ENCODE results near the gene SPATA2.

GRCh38 chr20:49948178-49948577 is 32.8 kb upstream of the SPATA2 start:
- TF ChIP-seq, protein P1, sequence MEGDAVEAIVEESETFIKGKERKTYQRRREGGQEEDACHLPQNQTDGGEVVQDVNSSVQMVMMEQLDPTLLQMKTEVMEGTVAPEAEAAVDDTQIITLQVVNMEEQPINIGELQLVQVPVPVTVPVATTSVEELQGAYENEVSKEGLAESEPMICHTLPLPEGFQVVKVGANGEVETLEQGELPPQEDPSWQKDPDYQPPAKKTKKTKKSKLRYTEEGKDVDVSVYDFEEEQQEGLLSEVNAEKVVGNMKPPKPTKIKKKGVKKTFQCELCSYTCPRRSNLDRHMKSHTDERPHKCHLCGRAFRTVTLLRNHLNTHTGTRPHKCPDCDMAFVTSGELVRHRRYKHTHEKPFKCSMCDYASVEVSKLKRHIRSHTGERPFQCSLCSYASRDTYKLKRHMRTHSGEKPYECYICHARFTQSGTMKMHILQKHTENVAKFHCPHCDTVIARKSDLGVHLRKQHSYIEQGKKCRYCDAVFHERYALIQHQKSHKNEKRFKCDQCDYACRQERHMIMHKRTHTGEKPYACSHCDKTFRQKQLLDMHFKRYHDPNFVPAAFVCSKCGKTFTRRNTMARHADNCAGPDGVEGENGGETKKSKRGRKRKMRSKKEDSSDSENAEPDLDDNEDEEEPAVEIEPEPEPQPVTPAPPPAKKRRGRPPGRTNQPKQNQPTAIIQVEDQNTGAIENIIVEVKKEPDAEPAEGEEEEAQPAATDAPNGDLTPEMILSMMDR (IDR thresholded peaks at IDR 0.05), result no peak
- TF ChIP-seq POLR2A (IDR thresholded peaks at IDR 0.05) (no peak), POLR2AphosphoS5 (IDR thresholded peaks at IDR 0.05) (no peak), EP300 (IDR thresholded peaks at IDR 0.05) (no peak)
